Activated CD8-positive, alpha-beta memory T cell treated with anti-CD3 and anti-CD28 coated beads, Interleukin-2, amount 50 U/mL, for 24 hours (primary cell): ENCODE results near the gene SORL1.
"Not testable (repeated sequence)": the region's sequence is repeated elsewhere in the genome, so short reads cannot be mapped to it uniquely, and the experiment has no call there.

ENCODE experiments used
- DNase-seq: peaks from one replicate; pipeline ENCODE4 v3.0.0-alpha.2; 2020; ENCODE audit errors: extremely low read depth

The SORL1 gene

GRCh38 chr11:121563900-121564822, 112.0 kb downstream of the SORL1 start:
- DNase-seq, result no peak

GRCh38 chr11:121564948-121565684, 113.0 kb downstream of the SORL1 start:
- no peak for DNase-seq

DNA sequence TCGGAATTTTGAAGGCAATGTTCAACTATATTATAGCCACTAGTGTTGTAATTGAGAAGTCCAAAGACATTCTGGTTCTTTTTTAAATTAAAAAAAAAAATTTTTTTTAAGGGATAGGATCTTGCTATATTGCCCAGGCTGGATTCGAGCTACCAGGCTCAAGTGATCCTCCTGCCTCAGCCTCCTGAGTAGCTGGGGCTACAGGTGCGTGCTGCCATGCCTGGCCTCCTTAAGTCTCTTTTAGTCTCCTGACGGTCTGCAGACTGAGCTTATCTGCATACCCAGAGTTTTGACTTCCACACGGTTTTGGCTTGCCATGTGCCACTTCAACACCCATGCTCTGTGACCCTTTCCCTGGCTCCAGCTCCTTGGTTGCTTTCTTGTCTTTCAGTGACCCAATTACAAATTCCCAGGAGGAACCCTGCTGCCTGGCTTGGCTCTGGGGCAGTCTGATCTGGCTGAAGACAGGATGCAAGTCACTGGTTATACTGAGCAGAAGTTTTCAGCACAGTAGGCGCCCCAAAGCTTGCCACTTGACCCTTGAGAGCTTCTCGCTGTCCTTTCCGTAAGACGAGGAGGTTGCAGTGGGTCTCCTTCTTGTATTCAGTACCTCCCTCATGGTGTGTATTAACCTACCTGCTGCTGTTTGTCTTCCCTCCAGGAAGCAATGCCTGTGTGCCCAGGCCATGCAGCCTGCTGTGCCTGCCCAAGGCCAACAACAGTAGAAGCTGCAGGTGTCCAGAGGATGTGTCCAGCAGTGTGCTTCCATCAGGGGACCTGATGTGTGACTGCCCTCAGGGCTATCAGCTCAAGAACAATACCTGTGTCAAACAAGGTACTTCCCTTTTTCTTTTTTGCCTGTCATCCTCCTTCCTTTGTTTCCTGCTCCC, 114.4 kb downstream of the SORL1 start:
- no peak for DNase-seq

DNA sequence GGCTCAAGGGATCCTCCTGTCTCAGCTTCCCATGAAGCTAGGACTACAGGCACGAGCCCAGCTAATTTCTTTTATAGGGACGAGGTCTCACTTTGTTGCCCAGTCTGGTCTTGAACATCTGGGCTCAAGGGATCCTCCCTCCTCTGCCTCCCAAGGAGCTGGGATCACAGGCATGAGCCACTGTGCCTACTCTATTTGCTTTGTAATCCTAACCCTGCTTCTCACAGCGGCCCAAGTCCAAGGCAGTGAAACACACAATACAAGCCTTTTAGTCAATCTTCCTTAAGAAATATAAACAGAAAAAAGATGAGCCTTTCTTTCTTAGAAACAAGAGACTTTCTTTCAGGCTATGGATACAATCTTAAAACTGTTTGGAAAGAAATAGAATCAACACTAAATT, 115.9 kb downstream of the SORL1 start:
- DNase-seq, result no peak

DNA sequence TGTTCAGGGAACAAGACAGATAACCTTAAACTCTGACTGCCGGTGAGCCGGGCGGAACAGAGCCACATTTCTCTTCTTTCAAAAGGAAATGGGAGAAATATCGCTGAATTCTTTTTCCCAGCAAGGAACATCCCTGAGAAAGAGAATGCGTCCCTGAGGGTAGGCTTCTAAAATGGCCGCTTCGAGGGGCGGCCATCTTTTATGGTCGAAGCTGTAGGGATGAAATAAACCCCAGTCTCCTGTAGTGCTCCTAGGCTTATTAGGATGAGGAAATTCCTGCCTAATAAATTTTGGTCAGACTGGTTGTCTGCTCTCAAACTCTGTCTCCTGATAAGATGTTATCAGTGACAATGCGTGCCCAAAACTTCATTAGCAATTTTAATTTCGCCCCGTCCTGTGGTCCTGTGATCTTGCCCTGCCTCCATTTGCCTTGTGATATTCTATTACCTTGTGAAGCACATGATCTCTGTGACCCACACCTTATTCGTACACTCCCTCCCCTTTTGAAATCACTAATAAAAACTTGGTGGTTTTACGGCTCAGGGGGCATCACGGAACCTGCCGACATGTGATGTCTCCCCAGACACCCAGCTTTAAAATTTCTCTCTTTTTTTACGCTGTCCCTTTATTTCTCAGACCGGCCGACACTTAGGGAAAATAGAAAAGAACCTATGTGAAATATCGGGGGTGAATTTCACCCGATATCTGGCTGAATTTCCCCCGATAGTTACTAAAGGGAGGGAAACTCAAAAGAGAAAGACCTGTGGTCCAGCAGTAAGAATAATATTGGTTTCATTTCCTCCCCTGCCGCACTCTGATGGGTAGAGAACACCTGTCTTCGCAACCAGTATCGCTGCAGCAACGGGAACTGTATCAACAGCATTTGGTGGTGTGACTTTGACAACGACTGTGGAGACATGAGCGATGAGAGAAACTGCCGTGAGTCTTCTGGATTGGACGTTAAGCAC, 117.5 kb downstream of the SORL1 start:
- DNase-seq, result not testable (repeated sequence)

DNA sequence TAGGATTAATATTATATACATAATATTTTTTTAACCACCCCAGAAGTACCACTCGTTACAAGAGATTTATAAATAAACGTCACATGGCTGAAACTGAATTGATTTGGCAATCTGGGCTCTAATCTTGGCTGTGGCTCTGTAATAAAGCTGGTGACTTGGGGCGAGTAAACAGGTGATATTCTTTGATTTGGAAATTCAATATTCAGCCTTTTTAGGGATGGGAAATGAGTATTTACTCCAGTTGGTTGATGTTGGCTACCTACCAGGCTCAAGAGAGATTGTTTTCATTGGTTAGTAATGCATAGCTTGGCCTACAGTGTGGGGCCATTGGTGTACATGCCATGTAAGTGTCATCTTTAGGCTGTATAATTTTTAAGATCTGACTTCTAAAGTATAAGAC, 118.3 kb downstream of the SORL1 start:
- no peak for DNase-seq

DNA sequence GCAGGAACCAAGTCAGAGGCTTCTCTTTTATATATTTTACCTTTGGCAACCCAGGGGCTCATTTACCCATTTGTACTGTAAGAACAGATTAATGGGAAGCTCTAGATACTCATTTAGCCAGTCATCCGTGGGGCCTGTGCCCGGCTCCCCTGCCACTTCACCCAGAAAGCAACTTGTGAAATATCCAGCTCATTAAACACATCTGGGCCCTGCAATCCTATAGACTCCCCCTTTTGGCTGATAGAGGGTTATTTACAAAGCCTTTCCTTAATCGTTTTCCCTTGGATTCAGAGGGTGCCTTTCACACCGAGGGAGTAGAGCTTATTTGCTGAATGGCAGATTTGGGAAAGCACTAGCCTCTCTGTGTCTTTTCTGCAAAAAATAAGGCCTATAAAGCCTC, 119.4 kb downstream of the SORL1 start:
- DNase-seq, result no peak

DNA sequence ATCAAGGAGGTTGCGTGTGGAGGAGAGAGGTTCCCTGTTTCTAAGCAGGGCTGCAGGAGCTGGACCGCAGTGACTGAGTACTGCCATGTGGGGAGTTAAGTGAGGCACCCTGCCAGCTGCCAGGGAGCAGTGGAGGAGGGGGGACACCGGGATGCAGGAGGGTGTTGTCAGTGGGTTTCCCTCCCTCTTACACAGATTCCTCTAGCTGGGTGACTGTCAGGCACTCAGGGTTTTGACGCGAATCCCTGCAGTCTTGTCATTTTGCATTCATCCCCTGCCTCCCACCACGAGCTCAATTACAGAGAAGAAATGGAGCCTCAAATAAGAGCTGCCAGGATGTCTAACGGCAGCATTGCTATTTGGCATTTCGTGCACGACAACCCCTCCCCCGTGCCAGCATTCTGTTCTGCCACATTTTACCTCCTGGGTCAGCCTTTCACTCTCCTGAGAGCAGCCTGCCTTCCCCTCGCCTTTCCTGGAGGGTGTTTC, 120.5 kb downstream of the SORL1 start:
- DNase-seq, result no peak

GRCh38 chr11:121574801-121575200, 122.7 kb downstream of the SORL1 start:
- no peak for DNase-seq

- DNase-seq, result no peak
Measured at GRCh38 chr11:121575250-121575962, 123.3 kb downstream of the SORL1 start.

- DNase-seq, result no peak
Measured at GRCh38 chr11:121575963-121576290, 123.8 kb downstream of the SORL1 start.

DNA sequence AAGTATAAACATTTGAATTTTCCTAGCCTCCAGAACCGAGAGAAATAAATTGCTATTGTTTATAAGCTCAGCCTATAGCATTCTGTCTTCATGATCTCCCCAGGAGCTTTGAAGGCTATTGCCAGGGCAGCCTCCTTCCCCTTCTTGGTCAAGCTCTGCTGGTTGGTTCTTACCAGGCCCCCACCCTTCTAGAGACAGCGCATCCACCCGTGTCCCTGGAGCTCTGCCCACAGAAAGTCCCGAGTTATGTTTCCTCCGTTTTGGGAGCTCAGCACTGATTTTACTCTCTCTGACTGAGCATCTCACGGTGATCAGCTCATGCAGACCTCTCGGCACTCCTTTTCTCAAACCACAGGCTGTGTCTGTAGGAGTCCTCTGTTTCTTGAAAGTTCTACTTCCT, 124.4 kb downstream of the SORL1 start:
- DNase-seq, result no peak

- no peak for DNase-seq
Measured at GRCh38 chr11:121577106-121577848, 125.2 kb downstream of the SORL1 start.

DNA sequence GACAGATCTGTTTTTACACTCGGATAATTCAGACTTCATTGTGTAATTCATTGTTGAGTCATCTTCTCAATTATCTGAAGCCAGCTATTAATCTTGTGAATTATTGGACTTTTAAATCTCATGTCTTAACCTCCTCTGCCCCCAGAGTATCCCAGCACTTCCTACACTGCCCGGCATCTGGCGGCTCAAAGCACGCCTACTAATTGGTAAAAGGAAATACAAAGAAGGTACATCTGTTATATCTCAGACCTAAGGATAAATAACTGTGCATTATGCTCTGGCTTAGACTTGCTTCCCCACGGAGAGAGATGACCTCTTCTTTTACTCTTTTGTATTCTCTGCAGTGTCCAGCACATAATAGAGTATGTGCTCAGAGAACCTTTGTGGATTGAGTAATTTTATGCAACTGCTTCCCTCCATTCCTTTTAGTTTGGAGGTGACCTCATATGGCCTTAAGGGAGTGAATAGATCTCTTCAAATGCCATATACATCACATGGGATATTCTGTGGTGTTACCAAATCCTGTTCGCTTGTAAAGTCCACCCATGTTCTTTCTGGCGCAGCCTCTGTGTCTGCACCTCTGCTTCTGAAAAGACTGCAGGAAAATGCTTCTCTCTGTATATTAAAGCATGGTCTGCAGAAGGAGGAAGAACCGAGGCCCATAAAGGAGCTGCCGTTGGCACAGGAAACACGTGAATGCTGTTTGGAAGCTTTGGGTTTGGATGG, 126.3 kb downstream of the SORL1 start:
- DNase-seq, result no peak

- DNase-seq, result no peak
Measured at GRCh38 chr11:121580154-121580553, 128.0 kb downstream of the SORL1 start.

- no peak for DNase-seq
Measured at GRCh38 chr11:121581607-121582006, 129.5 kb downstream of the SORL1 start.

GRCh38 chr11:121582296-121582695, 130.2 kb downstream of the SORL1 start:
- no peak for DNase-seq

GRCh38 chr11:121583825-121584224, 131.7 kb downstream of the SORL1 start:
- no peak for DNase-seq

DNA sequence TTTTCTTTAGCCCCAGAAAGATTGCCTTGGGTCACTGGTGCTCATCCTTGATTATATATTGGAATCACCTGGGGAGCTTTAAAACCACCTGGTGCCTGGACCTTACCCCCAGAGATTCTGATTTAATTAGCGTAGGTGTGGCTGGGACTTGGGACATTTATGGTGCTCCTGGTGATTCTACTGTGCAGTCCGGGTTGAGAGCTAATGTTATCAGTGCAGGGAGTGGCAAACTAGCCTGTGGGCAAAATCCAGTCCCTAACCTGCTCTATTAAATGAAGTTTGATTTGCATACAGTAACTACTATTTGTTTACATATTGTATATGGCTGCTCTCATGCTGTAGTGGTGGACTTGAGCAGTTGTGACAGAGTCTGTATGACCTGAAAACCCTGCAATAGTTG, 134.6 kb downstream of the SORL1 start:
- no peak for DNase-seq
